Measurements from ENCODE around the gene KLF1.
A peak's percentile ranks its signal among the peaks of the same experiment; 100 is the strongest.

The KLF1 gene

DNA sequence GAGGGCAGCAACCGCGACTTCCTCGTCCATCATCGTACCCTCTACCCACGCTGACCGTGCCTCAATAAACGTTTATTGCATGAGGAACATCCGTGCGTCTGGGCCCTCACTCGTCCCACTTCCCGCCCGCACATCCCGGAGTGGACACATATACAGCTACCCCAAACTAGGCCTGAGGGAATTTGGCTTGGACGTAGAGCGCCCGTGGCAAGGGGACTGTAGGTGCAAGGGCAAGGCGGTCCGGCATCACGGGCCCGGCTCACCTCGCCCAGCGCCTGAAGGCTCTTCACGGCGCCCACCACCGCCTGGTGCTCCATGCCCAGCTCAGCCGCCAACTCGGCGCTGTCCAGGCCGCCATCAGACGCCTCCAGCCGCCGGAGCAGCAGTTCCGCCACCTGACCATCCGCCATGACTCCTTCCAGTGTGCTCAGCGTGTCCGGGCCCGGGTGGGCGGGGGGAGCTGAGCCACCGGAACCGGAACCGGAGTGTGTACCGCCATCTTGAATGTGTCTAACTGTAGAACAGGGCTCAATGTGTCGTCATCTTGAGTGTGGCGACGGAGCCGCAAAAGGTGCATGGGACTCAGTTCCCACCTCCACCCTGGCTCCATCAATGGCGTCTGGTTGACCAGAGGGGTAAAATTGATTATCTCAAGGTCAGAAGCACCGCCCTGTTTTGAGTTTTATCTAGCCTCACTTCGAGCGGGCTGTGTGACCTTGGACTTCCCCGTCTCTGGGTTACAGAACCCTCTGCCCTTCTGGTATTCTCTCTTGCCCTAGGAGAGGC is 46.5 kb upstream of the KLF1 start, which contains the start of gene FARSA (continued):
- no peak for TF ChIP-seq ZNF449 (tag by site-specific recombination; IDR thresholded peaks at IDR 0.05)
- TF ChIP-seq ZNF10 (tag by site-specific recombination; IDR thresholded peaks at IDR 0.05) = peak; percentile 53; the same call in 1 of the 2 replicates
- no peak for TF ChIP-seq ZSCAN23 (tag by site-specific recombination; IDR thresholded peaks at IDR 0.05)
- TF ChIP-seq, protein P1, sequence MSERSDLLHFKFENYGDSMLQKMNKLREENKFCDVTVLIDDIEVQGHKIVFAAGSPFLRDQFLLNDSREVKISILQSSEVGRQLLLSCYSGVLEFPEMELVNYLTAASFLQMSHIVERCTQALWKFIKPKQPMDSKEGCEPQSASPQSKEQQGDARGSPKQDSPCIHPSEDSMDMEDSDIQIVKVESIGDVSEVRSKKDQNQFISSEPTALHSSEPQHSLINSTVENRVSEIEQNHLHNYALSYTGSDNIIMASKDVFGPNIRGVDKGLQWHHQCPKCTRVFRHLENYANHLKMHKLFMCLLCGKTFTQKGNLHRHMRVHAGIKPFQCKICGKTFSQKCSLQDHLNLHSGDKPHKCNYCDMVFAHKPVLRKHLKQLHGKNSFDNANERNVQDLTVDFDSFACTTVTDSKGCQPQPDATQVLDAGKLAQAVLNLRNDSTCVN (tag by site-specific recombination; optimal IDR thresholded peaks at IDR 0.05) = peak; percentile 35
- TF ChIP-seq, protein P2, sequence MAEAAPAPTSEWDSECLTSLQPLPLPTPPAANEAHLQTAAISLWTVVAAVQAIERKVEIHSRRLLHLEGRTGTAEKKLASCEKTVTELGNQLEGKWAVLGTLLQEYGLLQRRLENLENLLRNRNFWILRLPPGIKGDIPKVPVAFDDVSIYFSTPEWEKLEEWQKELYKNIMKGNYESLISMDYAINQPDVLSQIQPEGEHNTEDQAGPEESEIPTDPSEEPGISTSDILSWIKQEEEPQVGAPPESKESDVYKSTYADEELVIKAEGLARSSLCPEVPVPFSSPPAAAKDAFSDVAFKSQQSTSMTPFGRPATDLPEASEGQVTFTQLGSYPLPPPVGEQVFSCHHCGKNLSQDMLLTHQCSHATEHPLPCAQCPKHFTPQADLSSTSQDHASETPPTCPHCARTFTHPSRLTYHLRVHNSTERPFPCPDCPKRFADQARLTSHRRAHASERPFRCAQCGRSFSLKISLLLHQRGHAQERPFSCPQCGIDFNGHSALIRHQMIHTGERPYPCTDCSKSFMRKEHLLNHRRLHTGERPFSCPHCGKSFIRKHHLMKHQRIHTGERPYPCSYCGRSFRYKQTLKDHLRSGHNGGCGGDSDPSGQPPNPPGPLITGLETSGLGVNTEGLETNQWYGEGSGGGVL (tag by site-specific recombination; IDR thresholded peaks at IDR 0.05) = no peak
- TF ChIP-seq ZNF658 (tag by site-specific recombination; IDR thresholded peaks at IDR 0.05) = no peak
- no peak for TF ChIP-seq MZF1 (tag by site-specific recombination; IDR thresholded peaks at IDR 0.05; ENCODE audit: borderline replicate concordance)

- Histone ChIP-seq H3K4me1 (ENCODE audit: control insufficient read depth, insufficient read depth, low read length) (peaks cover 4% of the 10 kb centered on the region), H3K27ac (ENCODE audit: extremely low read depth, low read depth, low read length) (peak overlapping the region; percentile 88), H3K36me3 (ENCODE audit: control insufficient read depth in 2 of 2, insufficient read depth in 1 of 2, low read length in 2 of 2) (peaks cover 31 to 37% of the 10 kb centered on the region in 2 experiments), H3K9me3 (ENCODE audit: control insufficient read depth, insufficient read depth, low read depth, low read length) (no peaks in the 10 kb centered on the region), H3K4me3 (ENCODE audit: low read depth, low read length) (peak overlapping the region; percentile 99)
- CTCF ChIA-PET = interaction anchor here (0.6 to 1.8 kb wide), 8 partner anchors 11 to 166 kb away, joined by 3 to 7 read pairs (median 3); no protein-coding TSS in a partner anchor
- POLR2A ChIA-PET = interaction anchor here (0.6 to 2.6 kb wide), 19 partner anchors 9 to 1839 kb away, joined by 3 to 18 read pairs (median 7); partner anchors contain the start of genes DAND5, DNASE2, GCDH and SYCE2
- no peak for TF ChIP-seq ZNF266 (tag by site-specific recombination; IDR thresholded peaks at IDR 0.05; ENCODE audit: low read depth)
- 0 out of 2 replicates have a peak, but pooled peaks have one; percentile 18 for TF ChIP-seq ZNF2 (tag by site-specific recombination; IDR thresholded peaks at IDR 0.05)
Observed at GRCh38 chr19:12932392-12933286, 45.6 kb upstream of the KLF1 start.

GRCh38 chr19:12930002-12930645 is 43.1 kb upstream of the KLF1 start:
- peaks cover 43 to 55% of the 10 kb centered on the region in 2 experiments for H3K36me3 ChIP-seq (ENCODE audit: control insufficient read depth in 2 of 2, insufficient read depth in 1 of 2, low read length in 2 of 2)

More at GRCh38 chr19:12930002-12930645, 43.1 kb upstream of the KLF1 start:
- Histone ChIP-seq H3K27ac (ENCODE audit: extremely low read depth, low read depth, low read length) (no peak overlapping the region), H3K4me1 (ENCODE audit: control insufficient read depth, insufficient read depth, low read length) (no peaks in the 10 kb centered on the region; the same call in 1 of the 2 replicates), H3K9me3 (ENCODE audit: control insufficient read depth, insufficient read depth, low read depth, low read length) (no peaks in the 10 kb centered on the region), H3K4me3 (ENCODE audit: low read depth, low read length) (no peak overlapping the region)
- ChIA-PET CTCF (interaction anchor here (0.6 to 0.9 kb wide), 3 partner anchors 25 to 35 kb away, joined by 3 read pairs; no protein-coding TSS in a partner anchor), POLR2A (interaction anchor here (1.6 kb wide), 1 partner anchor 11 kb away, joined by 8 read pairs; the partner anchor contains the start of gene SYCE2)
- peak; percentile 42; the same call in 1 of the 2 replicates for TF ChIP-seq SCRT1 (tag by site-specific recombination; IDR thresholded peaks at IDR 0.05; ENCODE audit: borderline replicate concordance)
- TF ChIP-seq SCRT2 (tag by site-specific recombination; IDR thresholded peaks at IDR 0.05) = peak; percentile 88
- no peak for TF ChIP-seq ZNF404 (tag by site-specific recombination; IDR thresholded peaks at IDR 0.05)
- TF ChIP-seq GLIS2 (tag by site-specific recombination; IDR thresholded peaks at IDR 0.05) = 0 out of 2 replicates have a peak, but pooled peaks have one; percentile 36

Data from HEK293 (cell line).